GM18505 (cell line): ENCODE results near the gene SUN1.
"Not testable (repeated sequence)": the region's sequence is repeated elsewhere in the genome, so short reads cannot be mapped to it uniquely, and the experiment has no call there.

Experiments used
- ATAC-seq: cut with Tn5 transposase; IDR thresholded peaks from one replicate; pipeline ENCODE4 v1.9.1; 2021; ENCODE audit not compliant: unreplicated experiment
- POLR2A ChIP-seq: IDR thresholded peaks from 4 replicates; pipeline ENCODE4 v1.6.1; 2011; ENCODE audit warnings: borderline replicate concordance; ENCODE audit not compliant: insufficient read depth, insufficient read length; ENCODE audit errors: extremely low read depth

SUN1 gene

DNA sequence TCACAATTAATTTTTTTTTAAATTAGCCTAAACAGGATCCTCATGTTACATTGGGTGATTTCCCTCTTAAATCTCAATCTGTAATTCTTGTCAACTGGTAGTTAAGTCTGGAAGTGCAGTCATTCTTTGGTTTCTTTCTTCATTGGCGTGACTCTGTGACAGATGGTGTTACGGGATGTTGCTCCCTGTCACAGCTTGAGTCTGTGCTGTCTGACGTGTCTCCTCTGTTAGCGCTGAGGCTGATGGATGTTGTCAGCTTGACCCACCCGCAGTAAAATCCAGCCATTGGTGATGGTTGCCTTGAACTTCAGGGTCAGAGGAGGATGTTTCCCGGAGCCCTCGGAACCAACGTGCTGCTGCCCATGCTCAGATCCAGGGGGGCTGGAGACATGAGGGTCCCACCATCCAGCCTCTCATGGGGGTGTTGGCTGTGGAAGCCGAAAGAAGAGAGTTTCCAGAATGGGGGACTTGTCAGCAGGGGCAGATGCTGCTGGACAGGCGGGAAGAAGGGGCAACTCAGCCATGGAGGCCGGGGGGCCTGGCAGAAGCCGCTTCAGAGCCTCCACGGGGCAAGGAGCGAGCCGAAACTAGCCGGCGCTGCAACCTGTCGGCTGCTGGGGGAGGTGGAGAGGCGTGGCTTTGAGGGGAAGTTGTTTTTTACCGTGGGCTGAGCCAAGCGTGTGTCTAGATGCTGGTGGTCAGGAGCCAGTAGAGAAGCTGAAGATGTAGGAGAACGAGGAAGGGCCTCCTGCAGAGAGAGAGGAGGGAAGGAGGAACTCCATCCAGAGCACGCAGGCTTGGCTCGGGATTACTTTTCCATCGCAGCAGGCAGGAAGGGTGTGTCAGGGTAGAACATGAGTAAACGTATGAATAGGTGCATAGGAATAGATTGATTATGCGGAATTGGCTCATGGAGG lies 3.5 kb downstream of the SUN1 start:
- ATAC-seq = no peak
- no peak for TF ChIP-seq POLR2A

DNA sequence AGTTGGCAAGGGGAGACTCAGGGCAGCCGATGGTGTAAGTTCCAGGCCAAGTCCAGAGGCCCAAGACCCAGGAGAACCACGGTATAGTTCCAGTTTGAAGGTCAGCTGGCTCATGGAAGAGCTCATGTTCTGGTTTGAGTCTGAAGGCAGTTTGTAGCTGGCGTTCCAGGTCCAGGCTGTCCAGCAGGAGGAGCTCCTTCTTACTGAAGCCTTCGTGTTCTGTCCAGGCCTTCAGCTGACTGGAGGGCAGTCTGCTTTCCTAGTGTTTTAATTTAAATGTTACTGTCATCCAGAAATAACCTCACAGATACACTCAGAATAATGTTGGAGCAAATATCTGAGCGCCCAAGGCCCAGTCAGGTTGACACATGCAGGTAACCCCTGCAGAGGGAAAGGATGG lies 4.2 kb downstream of the SUN1 start:
- no peak for TF ChIP-seq POLR2A
- ATAC-seq = no peak

DNA sequence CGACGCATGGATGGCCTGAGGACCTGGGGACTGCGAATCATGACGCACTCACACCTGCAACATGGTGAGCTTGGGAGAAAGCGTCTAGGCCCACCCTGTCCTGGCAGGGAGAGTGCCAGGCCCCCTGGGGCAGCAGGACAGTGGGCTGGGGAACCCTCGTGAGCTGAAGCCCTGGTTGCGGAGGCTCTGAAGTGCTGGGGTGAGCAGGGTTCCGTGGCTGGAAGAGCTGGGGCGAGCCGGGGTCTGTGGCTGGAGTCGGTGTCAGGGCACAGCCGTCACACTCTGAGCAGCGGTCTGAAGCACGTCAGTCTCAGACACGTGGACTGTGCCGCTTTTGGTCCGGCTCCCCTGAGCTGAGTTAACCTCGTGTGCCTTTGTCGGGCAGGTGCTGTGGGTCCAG lies 4.7 kb downstream of the SUN1 start:
- no peak for TF ChIP-seq POLR2A
- ATAC-seq = no peak

DNA sequence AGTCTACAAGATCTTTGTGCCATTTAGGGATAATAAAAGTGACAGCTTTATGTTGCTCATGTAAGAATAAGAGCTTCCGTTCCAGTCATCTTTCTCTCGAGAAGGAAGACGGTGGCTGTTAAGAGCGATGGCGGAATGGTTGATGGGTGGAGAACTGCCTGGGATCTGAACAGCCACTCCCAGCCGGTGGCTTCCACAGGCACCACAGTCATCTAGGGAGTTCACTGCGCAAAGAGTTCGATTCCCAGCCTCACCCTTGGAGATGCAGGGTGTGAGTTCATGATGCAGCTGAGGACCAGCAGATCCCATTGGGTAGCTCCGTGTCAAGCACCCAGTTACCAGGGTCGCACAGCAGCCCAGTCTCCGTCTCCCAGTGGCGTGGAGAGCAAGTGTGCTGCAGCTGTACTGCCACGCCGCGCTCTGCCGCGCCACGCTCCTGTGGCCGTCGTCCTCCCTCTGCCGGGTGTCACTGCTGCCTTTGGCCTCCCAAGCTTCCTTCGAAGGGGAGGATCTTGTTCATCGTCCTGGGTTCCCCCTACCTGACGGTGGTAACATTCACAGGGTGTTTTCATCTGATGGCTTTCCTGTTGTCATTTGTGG lies 7.8 kb downstream of the SUN1 start:
- no peak for ATAC-seq
- TF ChIP-seq POLR2A = no peak

DNA sequence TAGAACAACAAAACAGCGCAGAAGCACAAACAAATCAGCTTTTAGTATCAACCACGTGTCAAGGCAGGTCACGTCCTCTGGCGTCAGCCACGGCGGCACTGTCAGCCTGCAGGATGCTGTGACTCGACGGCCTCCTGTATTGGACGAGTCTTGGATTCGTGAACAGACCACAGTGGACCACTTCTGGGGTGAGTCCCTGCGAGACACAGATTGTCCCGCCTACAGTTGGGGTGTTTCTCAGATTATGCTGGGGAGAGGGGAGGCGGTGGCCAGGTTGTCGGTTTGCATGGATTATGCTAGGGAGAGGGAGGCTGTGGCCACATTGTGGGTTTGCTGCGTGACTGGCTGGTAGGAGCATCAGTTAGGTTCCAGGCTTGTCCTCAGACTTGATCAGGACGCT lies 9.7 kb downstream of the SUN1 start:
- TF ChIP-seq POLR2A = no peak
- no peak for ATAC-seq

DNA sequence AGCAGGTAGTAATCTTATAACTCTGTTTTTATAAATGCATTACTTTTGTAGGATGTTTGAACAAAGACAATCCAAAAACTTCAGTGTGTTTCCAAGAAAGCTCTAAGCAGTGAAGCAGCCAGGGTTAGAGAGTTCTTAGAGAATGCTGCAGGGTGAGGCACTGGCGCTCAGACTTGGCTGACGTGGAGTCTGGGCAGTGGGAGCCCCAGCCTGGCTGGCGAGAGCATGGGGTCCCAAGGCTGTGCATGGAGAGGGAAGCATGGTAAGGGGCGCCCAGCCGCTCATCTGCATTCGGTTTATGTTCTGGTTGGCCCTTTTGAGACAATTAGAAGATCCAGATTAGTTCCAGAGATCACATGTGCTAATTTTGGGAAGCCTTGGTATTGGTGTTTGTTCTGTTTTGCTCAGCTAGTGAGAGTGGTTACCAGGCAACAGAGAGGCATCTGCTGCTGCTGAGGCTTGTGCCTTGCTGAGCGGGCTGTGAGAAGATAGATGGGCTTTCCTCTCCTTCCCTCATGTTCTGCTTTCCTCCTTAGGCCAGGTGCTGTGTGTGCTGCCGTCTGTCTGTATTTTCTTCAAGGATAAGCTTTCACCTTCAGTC lies 10.3 kb downstream of the SUN1 start:
- no peak for ATAC-seq
- TF ChIP-seq POLR2A = no peak

DNA sequence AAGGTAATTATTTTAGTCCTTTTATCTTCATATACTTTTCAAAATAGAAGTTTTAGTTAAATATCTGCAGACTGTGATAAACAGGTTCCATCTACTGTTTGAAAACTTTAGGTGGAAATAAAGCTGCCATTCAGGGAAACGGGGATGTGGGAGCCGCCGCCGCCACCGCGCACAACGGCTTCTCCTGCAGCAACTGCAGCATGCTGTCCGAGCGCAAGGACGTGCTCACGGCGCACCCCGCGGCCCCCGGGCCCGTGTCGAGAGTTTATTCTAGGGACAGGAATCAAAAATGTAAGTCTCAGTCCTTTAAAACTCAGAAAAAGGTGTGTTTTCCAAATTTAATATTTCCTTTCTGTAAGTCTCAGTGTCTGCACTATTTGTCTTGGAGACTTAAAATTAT lies 11.0 kb downstream of the SUN1 start:
- no peak for ATAC-seq
- no peak for TF ChIP-seq POLR2A

DNA sequence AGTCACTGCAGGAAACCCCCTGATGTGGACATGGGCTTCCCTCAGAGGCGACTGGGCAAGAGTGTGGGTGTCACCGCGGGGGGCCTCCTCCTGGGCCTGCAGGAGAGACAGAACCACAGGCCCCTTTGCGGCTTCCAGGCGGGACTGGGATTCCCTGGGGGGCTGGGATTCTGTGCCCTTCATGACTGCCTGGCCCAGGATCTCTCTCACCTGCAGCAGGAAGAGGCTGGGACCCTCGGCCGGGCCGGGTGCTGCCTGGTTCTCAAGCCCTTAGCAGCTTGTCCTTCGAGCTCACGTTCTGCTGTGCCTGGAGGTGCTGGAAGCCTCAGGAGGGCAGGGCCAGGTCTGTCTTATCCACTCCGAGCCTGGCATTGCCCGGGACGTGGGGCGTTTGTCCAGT lies 11.8 kb downstream of the SUN1 start:
- no peak for TF ChIP-seq POLR2A
- no peak for ATAC-seq

DNA sequence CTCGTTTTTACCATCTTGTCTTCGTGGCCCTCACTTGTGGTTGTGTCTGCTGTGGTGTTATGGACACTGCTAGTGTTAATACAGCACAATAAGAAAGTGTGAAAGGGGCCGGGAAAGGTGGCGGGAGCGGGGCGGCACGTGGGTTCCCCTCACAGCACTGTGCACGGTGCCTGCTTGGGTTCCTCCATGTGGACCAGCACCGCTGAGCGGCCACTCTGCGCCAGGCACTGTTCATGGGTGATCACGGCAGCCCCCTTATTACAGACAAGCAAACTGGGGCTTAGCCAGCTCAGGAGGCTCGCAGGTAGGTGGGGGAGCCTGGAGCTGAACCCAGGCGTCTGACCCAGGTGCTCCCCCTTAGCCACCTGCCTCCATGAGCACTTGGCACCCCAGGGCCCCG lies 12.2 kb downstream of the SUN1 start:
- no peak for ATAC-seq
- no peak for TF ChIP-seq POLR2A

DNA sequence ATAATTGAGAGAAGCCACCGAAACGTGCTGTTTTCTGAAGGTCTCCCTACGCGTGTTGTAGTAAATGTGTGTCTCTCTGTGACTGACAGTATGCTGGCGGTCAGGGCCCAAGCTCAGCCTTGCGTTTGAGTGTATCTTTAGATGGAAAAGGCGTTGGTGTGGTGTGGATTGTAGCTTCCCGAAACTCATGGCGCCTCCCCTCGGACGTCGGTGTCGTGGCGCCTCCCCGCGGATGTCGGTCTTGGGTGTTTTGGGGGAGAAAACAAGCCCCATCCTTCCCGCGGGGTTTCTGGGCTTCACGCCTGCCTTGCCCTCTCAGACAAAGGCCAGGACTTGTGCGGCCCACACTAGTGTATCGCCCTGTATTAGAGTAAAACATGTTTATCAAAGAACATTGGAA lies 12.8 kb downstream of the SUN1 start:
- ATAC-seq = no peak
- no peak for TF ChIP-seq POLR2A

DNA sequence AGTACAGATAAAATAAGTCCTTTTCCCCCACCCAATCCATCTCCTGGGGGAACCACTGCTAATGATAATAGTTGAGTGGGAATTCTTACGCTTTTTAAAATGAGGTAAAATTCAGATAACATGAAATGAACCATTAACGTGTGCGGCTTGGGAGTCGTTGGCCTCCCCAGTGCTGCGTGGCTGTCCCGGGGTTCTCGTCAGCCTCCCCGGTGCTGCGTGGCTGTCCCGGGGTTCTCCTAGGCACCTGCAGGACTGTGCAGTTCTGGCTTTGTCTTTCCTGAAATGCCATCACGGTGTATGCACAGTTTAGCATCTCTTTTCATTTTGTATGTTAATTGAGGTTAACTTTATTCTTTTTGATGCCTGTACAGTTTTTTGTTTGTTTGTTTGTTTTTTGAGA lies 13.5 kb downstream of the SUN1 start:
- no peak for TF ChIP-seq POLR2A
- no peak for ATAC-seq

DNA sequence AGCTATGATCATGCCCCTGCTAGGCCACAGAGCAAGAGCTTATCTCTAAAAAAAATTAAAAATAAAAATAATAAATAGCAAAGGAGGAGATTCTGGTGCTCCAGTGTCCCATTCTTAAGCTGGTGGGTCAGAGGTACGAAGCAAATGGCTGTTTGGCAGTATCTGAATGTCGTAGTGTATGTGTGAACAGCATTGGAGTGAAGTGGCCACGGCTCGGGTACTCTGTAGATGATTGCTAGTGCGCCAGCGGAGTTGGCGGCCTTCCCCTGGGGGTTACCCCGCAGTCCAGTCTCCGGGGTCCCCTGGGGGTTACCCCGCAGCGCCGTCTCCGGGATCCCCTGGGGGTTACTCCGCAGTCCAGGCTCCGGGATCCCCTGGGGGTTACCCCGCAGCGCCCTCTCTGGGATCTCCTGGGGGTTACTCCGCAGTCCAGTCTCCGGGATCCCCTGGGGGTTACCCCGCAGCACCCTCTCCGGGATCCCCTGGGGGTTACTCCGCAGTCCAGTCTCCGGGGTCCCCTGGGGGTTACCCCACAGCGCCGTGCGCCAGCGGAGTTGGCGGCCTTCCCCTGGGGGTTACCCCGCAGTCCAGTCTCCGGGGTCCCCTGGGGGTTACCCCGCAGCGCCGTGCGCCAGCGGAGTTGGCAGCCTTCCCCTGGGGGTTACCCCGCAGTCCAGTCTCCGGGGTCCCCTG lies 14.8 kb downstream of the SUN1 start:
- not testable (repeated sequence) for ATAC-seq

DNA sequence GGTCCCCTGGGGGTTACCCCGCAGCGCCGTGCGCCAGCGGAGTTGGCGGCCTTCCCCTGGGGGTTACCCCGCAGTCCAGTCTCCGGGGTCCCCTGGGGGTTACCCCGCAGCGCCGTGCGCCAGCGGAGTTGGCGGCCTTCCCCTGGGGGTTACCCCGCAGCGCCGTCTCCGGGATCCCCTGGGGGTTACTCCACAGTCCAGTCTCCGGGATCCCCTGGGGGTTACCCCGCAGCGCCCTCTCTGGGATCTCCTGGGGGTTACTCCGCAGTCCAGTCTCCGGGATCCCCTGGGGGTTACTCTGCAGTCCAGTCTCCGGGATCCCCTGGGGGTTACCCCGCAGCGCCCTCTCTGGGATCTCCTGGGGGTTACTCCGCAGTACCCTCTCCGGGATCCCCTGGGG lies 15.5 kb downstream of the SUN1 start:
- ATAC-seq = not testable (repeated sequence)

DNA sequence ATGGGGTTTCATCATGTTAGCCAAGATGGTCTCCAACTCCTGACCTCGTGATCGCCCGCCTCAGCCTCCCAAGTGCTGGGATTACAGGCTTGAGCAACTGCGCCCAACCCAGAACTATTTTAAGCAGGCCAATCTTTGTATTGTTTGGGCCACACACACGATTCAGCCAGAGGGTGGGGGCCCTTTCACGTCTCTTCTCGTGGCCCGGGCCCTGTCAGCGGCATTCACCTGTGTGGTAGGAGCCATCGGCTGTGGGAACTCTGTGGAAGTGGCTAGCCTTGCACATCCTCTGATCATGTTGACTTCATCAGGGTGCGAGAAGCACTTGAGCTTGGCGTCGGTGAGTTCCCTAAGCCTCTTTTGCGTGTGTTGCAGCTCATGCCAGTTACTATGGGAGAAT lies 16.9 kb downstream of the SUN1 start:
- TF ChIP-seq POLR2A = no peak
- ATAC-seq = no peak
